SH-SY5Y (cell line): ENCODE measurements around the gene CABLES1.

ENCODE experiments used
- GATA2 ChIP-seq: IDR thresholded peaks from 2 replicates; pipeline ENCODE4 v1.6.1; 2011; ENCODE audit warnings: mild to moderate bottlenecking, low read depth, low read length
- GATA3 ChIP-seq: IDR thresholded peaks from 2 replicates; pipeline ENCODE4 v1.6.1; 2011; ENCODE audit warnings: low read depth, mild to moderate bottlenecking, low read length, moderate library complexity

The CABLES1 gene

GRCh38 chr18:23106575-23106974, 28.7 kb upstream of the CABLES1 start:
- TF ChIP-seq GATA2 (no peak), GATA3 (no peak)

GRCh38 chr18:23107718-23108117, 27.6 kb upstream of the CABLES1 start:
- TF ChIP-seq GATA3 (no peak), GATA2 (no peak)

- no peak for TF ChIP-seq GATA3
- TF ChIP-seq GATA2 = no peak
These were observed 26.8 kb upstream of the CABLES1 start for GRCh38 chr18:23108496-23108895.

GRCh38 chr18:23113576-23113975, 21.7 kb upstream of the CABLES1 start:
- TF ChIP-seq GATA3 = no peak

- TF ChIP-seq GATA3 = no peak
- TF ChIP-seq GATA2 = no peak
These were observed 21.0 kb upstream of the CABLES1 start for GRCh38 chr18:23114171-23114881.

- TF ChIP-seq GATA3 = no peak
- TF ChIP-seq GATA2 = no peak
These were observed 20.4 kb upstream of the CABLES1 start for GRCh38 chr18:23114911-23115310.

GRCh38 chr18:23115683-23116096, 19.6 kb upstream of the CABLES1 start:
- TF ChIP-seq GATA3 = no peak
- TF ChIP-seq GATA2 = no peak

- TF ChIP-seq GATA3 (no peak), GATA2 (no peak)
These were observed 14.2 kb upstream of the CABLES1 start for GRCh38 chr18:23121133-23121532.

GRCh38 chr18:23122334-23123229, 12.7 kb upstream of the CABLES1 start:
- TF ChIP-seq GATA3 (no peak), GATA2 (no peak)

- no peak for TF ChIP-seq GATA2
- TF ChIP-seq GATA3 = no peak
These were observed 8.8 kb upstream of the CABLES1 start for GRCh38 chr18:23126376-23127056.

- TF ChIP-seq GATA2 (no peak), GATA3 (no peak)
These were observed 8.2 kb upstream of the CABLES1 start for GRCh38 chr18:23127090-23127489.

GRCh38 chr18:23129355-23130002, 5.8 kb upstream of the CABLES1 start:
- no peak for TF ChIP-seq GATA2
- no peak for TF ChIP-seq GATA3

GRCh38 chr18:23131693-23132319, 3.5 kb upstream of the CABLES1 start:
- TF ChIP-seq GATA2 = no peak
- TF ChIP-seq GATA3 = no peak
